ENCODE results near the gene GNMT.

DNA sequence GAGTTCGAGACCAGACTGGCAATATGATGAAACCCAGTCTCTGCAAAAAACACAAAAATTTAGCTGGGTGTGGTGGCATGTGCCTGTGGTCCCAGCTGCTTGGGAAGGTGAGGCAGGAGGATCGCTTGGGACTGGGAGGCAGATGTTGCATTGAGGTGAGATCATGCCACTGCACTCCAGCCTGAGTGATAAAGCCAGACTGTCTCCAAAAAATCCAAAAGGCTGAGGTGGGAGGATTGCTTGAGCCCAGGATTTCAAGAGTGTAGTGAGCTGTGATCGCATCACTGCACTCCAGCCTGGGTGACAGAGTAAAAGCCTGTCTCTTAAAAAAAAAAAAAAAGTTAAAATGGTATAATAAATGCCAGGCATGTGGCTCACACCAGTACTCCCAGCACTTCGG is 46.0 kb upstream of the GNMT start:
- TF ChIP-seq, protein P1, sequence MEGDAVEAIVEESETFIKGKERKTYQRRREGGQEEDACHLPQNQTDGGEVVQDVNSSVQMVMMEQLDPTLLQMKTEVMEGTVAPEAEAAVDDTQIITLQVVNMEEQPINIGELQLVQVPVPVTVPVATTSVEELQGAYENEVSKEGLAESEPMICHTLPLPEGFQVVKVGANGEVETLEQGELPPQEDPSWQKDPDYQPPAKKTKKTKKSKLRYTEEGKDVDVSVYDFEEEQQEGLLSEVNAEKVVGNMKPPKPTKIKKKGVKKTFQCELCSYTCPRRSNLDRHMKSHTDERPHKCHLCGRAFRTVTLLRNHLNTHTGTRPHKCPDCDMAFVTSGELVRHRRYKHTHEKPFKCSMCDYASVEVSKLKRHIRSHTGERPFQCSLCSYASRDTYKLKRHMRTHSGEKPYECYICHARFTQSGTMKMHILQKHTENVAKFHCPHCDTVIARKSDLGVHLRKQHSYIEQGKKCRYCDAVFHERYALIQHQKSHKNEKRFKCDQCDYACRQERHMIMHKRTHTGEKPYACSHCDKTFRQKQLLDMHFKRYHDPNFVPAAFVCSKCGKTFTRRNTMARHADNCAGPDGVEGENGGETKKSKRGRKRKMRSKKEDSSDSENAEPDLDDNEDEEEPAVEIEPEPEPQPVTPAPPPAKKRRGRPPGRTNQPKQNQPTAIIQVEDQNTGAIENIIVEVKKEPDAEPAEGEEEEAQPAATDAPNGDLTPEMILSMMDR (IDR thresholded peaks at IDR 0.05) = no peak
- no peak for TF ChIP-seq POLR2A (IDR thresholded peaks at IDR 0.05)

All from lower leg skin (tissue), 3 donors.